ENCODE measurements around the gene KMT2D.

DNA sequence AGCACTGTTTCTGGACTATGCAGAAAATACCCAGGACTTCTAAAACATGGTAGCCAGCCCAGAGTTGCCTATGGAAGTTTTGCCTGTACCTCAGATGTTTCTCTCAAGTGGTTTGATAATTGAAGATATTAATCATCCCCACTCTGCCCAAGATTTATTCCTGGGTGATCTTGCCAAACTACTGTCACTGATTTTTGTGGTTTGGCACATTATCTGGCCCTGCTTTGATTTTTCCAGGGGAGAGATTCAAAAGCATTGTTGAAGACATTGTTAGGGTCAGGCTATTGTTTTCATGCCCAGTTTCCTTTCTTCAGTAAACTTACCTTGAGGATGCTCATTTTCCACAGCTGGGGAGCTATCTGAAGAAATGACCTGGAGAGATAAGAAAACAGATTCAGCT is 47.9 kb downstream of the KMT2D start:
- TF ChIP-seq, protein P1, sequence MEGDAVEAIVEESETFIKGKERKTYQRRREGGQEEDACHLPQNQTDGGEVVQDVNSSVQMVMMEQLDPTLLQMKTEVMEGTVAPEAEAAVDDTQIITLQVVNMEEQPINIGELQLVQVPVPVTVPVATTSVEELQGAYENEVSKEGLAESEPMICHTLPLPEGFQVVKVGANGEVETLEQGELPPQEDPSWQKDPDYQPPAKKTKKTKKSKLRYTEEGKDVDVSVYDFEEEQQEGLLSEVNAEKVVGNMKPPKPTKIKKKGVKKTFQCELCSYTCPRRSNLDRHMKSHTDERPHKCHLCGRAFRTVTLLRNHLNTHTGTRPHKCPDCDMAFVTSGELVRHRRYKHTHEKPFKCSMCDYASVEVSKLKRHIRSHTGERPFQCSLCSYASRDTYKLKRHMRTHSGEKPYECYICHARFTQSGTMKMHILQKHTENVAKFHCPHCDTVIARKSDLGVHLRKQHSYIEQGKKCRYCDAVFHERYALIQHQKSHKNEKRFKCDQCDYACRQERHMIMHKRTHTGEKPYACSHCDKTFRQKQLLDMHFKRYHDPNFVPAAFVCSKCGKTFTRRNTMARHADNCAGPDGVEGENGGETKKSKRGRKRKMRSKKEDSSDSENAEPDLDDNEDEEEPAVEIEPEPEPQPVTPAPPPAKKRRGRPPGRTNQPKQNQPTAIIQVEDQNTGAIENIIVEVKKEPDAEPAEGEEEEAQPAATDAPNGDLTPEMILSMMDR (IDR thresholded peaks at IDR 0.05) = no peak
- TF ChIP-seq POLR2AphosphoS5 (IDR thresholded peaks at IDR 0.05) = no peak

All from prostate gland (tissue), 2 donors.